ENCODE data around the gene CCNJL.

Gene CCNJL, protein sequence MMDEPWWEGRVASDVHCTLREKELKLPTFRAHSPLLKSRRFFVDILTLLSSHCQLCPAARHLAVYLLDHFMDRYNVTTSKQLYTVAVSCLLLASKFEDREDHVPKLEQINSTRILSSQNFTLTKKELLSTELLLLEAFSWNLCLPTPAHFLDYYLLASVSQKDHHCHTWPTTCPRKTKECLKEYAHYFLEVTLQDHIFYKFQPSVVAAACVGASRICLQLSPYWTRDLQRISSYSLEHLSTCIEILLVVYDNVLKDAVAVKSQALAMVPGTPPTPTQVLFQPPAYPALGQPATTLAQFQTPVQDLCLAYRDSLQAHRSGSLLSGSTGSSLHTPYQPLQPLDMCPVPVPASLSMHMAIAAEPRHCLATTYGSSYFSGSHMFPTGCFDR

GRCh38 chr5:160312134-160312959 lies at the start of gene CCNJL:
Gene CCNJL, minus strand, starts transcription at chr5:160312564. Its CDS starts 641 bp downstream, at chr5:160311923.
- Histone ChIP-seq H3K27ac (ENCODE audit: low read depth, low read length) (peak within 1 kb of the TSS; percentile 84), H3K9ac (ENCODE audit: low read depth, low read length) (peak within 1 kb of the TSS; percentile 82)

GRCh38 chr5:160361624-160362228 lies 49.4 kb upstream of the CCNJL start:
- Histone ChIP-seq H3K4me3 (ENCODE audit: low read depth, low read length) (no peak overlapping the region), H3K9ac (ENCODE audit: low read depth, low read length) (no peak overlapping the region), H3K36me3 (ENCODE audit: control insufficient read depth, insufficient read depth, low read length) (no peaks in the 10 kb centered on the region), H3K9me3 (ENCODE audit: control insufficient read depth, insufficient read depth, low read length) (no peaks in the 10 kb centered on the region), H3K4me1 (ENCODE audit: control insufficient read depth, insufficient read depth, low read length) (peaks cover 7% of the 10 kb centered on the region; the same call in 1 of the 2 replicates), H3K27me3 (ENCODE audit: control insufficient read depth, insufficient read depth, low read length) (no peaks in the 10 kb centered on the region), H3K27ac (ENCODE audit: low read depth, low read length) (no peak overlapping the region)

More at GRCh38 chr5:160312134-160312959, at the start of gene CCNJL:
- no peaks in the 10 kb centered on the region for H3K27me3 ChIP-seq (ENCODE audit: control insufficient read depth, insufficient read depth, low read length)
- H3K4me1 ChIP-seq (ENCODE audit: control insufficient read depth, insufficient read depth, low read length), result peaks cover 35% of the 10 kb centered on the region
- H3K36me3 ChIP-seq (ENCODE audit: control insufficient read depth, insufficient read depth, low read length), result peaks cover 32% of the 10 kb centered on the region
- H3K9me3 ChIP-seq (ENCODE audit: control insufficient read depth, insufficient read depth, low read length), result no peaks in the 10 kb centered on the region
- peak within 1 kb of the TSS; percentile 90 for H3K4me3 ChIP-seq (ENCODE audit: low read depth, low read length)

GRCh38 chr5:160360310-160360709 lies 47.9 kb upstream of the CCNJL start:
- Histone ChIP-seq H3K4me1 (ENCODE audit: control insufficient read depth, insufficient read depth, low read length) (peaks cover 7% of the 10 kb centered on the region; the same call in 1 of the 2 replicates), H3K36me3 (ENCODE audit: control insufficient read depth, insufficient read depth, low read length) (no peaks in the 10 kb centered on the region), H3K4me3 (ENCODE audit: low read depth, low read length) (no peak overlapping the region), H3K27me3 (ENCODE audit: control insufficient read depth, insufficient read depth, low read length) (no peaks in the 10 kb centered on the region), H3K9me3 (ENCODE audit: control insufficient read depth, insufficient read depth, low read length) (no peaks in the 10 kb centered on the region), H3K27ac (ENCODE audit: low read depth, low read length) (no peak overlapping the region), H3K9ac (ENCODE audit: low read depth, low read length) (no peak overlapping the region)

GRCh38 chr5:160359816-160360215 lies 47.5 kb upstream of the CCNJL start:
- H3K27ac ChIP-seq (ENCODE audit: low read depth, low read length), result no peak overlapping the region
- H3K9ac ChIP-seq (ENCODE audit: low read depth, low read length), result no peak overlapping the region
- H3K36me3 ChIP-seq (ENCODE audit: control insufficient read depth, insufficient read depth, low read length), result no peaks in the 10 kb centered on the region
- H3K27me3 ChIP-seq (ENCODE audit: control insufficient read depth, insufficient read depth, low read length), result no peaks in the 10 kb centered on the region
- peaks cover 7% of the 10 kb centered on the region; the same call in 1 of the 2 replicates for H3K4me1 ChIP-seq (ENCODE audit: control insufficient read depth, insufficient read depth, low read length)
- no peak overlapping the region for H3K4me3 ChIP-seq (ENCODE audit: low read depth, low read length)
- H3K9me3 ChIP-seq (ENCODE audit: control insufficient read depth, insufficient read depth, low read length), result no peaks in the 10 kb centered on the region

DNA sequence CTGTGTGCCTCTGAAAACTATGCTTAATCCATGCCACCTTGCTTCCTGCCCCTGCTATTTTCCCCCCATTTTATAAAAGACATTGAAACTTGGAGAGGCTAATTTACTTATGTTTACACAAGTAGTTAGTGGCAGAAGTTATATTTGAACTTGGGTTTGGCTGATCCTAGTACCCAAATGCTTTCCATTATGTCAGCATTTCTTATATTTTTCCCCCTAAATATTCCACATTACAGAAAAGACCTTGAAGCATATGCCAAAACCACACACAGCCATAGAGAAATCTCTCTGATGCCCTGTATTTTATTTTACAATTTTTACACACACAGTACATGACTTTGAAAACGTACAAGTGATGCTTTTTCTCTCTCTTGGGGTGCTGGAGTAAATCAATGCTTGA lies 46.9 kb upstream of the CCNJL start:
- Histone ChIP-seq H3K9me3 (ENCODE audit: control insufficient read depth, insufficient read depth, low read length) (no peaks in the 10 kb centered on the region), H3K4me3 (ENCODE audit: low read depth, low read length) (no peak overlapping the region), H3K9ac (ENCODE audit: low read depth, low read length) (no peak overlapping the region), H3K36me3 (ENCODE audit: control insufficient read depth, insufficient read depth, low read length) (no peaks in the 10 kb centered on the region), H3K4me1 (ENCODE audit: control insufficient read depth, insufficient read depth, low read length) (peaks cover 7% of the 10 kb centered on the region; the same call in 1 of the 2 replicates), H3K27ac (ENCODE audit: low read depth, low read length) (no peak overlapping the region), H3K27me3 (ENCODE audit: control insufficient read depth, insufficient read depth, low read length) (no peaks in the 10 kb centered on the region)

- Histone ChIP-seq H3K36me3 (ENCODE audit: control insufficient read depth, insufficient read depth, low read length) (no peaks in the 10 kb centered on the region), H3K4me3 (ENCODE audit: low read depth, low read length) (no peak overlapping the region), H3K9ac (ENCODE audit: low read depth, low read length) (no peak overlapping the region), H3K9me3 (ENCODE audit: control insufficient read depth, insufficient read depth, low read length) (no peaks in the 10 kb centered on the region), H3K27ac (ENCODE audit: low read depth, low read length) (no peak overlapping the region), H3K4me1 (ENCODE audit: control insufficient read depth, insufficient read depth, low read length) (peaks cover 7% of the 10 kb centered on the region; the same call in 1 of the 2 replicates), H3K27me3 (ENCODE audit: control insufficient read depth, insufficient read depth, low read length) (no peaks in the 10 kb centered on the region)
Observed at GRCh38 chr5:160357861-160358411, 45.6 kb upstream of the CCNJL start.

GRCh38 chr5:160357394-160357793 lies 45.0 kb upstream of the CCNJL start:
- Histone ChIP-seq H3K4me1 (ENCODE audit: control insufficient read depth, insufficient read depth, low read length) (peaks cover 7% of the 10 kb centered on the region; the same call in 1 of the 2 replicates), H3K9me3 (ENCODE audit: control insufficient read depth, insufficient read depth, low read length) (no peaks in the 10 kb centered on the region), H3K27me3 (ENCODE audit: control insufficient read depth, insufficient read depth, low read length) (no peaks in the 10 kb centered on the region), H3K36me3 (ENCODE audit: control insufficient read depth, insufficient read depth, low read length) (no peaks in the 10 kb centered on the region), H3K27ac (ENCODE audit: low read depth, low read length) (no peak overlapping the region), H3K4me3 (ENCODE audit: low read depth, low read length) (no peak overlapping the region), H3K9ac (ENCODE audit: low read depth, low read length) (no peak overlapping the region)

GRCh38 chr5:160356550-160357347 lies 44.4 kb upstream of the CCNJL start:
- H3K4me1 ChIP-seq (ENCODE audit: control insufficient read depth, insufficient read depth, low read length), result peaks cover 7% of the 10 kb centered on the region; the same call in 1 of the 2 replicates
- H3K27me3 ChIP-seq (ENCODE audit: control insufficient read depth, insufficient read depth, low read length), result no peaks in the 10 kb centered on the region
- no peaks in the 10 kb centered on the region for H3K9me3 ChIP-seq (ENCODE audit: control insufficient read depth, insufficient read depth, low read length)
- H3K4me3 ChIP-seq (ENCODE audit: low read depth, low read length), result no peak overlapping the region
- no peak overlapping the region for H3K9ac ChIP-seq (ENCODE audit: low read depth, low read length)
- H3K27ac ChIP-seq (ENCODE audit: low read depth, low read length), result no peak overlapping the region
- H3K36me3 ChIP-seq (ENCODE audit: control insufficient read depth, insufficient read depth, low read length), result no peaks in the 10 kb centered on the region

DNA sequence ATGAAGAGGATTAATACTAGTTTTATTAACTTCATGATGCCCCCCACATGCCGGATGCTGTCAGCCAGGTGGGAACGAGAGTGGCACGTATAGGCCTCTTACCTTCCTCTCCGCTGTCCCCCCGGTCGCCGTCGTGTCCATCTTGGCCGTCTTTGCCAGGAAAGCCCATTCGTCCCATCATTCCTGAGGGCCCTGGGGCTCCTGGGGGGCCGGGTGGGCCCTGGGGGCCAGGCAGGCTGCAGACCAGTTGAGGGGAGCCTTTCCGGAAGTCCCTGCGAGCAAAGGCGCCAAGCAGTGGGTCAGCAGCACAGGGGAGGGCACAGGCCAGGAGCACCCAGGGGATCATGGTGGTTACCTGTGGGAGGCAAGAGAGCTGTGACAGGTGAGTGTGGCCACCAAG lies 42.3 kb upstream of the CCNJL start:
- H3K9me3 ChIP-seq (ENCODE audit: control insufficient read depth, insufficient read depth, low read length), result no peaks in the 10 kb centered on the region
- H3K4me3 ChIP-seq (ENCODE audit: low read depth, low read length), result no peak overlapping the region
- H3K27me3 ChIP-seq (ENCODE audit: control insufficient read depth, insufficient read depth, low read length), result no peaks in the 10 kb centered on the region
- no peak overlapping the region for H3K9ac ChIP-seq (ENCODE audit: low read depth, low read length)
- peaks cover 1% of the 10 kb centered on the region; the same call in 1 of the 2 replicates for H3K4me1 ChIP-seq (ENCODE audit: control insufficient read depth, insufficient read depth, low read length)
- no peak overlapping the region for H3K27ac ChIP-seq (ENCODE audit: low read depth, low read length)
- no peaks in the 10 kb centered on the region for H3K36me3 ChIP-seq (ENCODE audit: control insufficient read depth, insufficient read depth, low read length)

GRCh38 chr5:160353379-160353778 lies 41.0 kb upstream of the CCNJL start:
- H3K4me3 ChIP-seq (ENCODE audit: low read depth, low read length), result no peak overlapping the region
- H3K36me3 ChIP-seq (ENCODE audit: control insufficient read depth, insufficient read depth, low read length), result no peaks in the 10 kb centered on the region
- no peak overlapping the region for H3K27ac ChIP-seq (ENCODE audit: low read depth, low read length)
- no peaks in the 10 kb centered on the region for H3K4me1 ChIP-seq (ENCODE audit: control insufficient read depth, insufficient read depth, low read length)
- no peaks in the 10 kb centered on the region for H3K27me3 ChIP-seq (ENCODE audit: control insufficient read depth, insufficient read depth, low read length)
- H3K9me3 ChIP-seq (ENCODE audit: control insufficient read depth, insufficient read depth, low read length), result no peaks in the 10 kb centered on the region
- H3K9ac ChIP-seq (ENCODE audit: low read depth, low read length), result no peak overlapping the region
